Effector memory CD4-positive, alpha-beta T cell (primary cell): ENCODE measurements around the gene CELF2.

Source experiments
- DNase-seq, 3 donors: peaks; one replicate each; pipeline ENCODE4 v3.0.0-alpha.2; 2020
- H3K27ac ChIP-seq: 2 replicates; pipeline ENCODE4 v1.7.0; 2013; ENCODE audit warnings: mild to moderate bottlenecking, low read length, moderate library complexity; ENCODE audit not compliant: insufficient read depth, poor library complexity, severe bottlenecking
- H3K27me3 ChIP-seq: replicated peaks from 2 replicates; pipeline ENCODE4 v1.7.0; 2013; ENCODE audit warnings: mild to moderate bottlenecking, low read length; ENCODE audit not compliant: insufficient read depth, control insufficient read depth, poor library complexity, severe bottlenecking
- H3K36me3 ChIP-seq: 2 replicates; pipeline ENCODE4 v1.7.0; 2013; ENCODE audit warnings: mild to moderate bottlenecking, low read length, moderate library complexity; ENCODE audit not compliant: control insufficient read depth, insufficient read depth
- H3K4me1 ChIP-seq: 2 replicates; pipeline ENCODE4 v1.7.0; 2013; ENCODE audit warnings: low read length, mild to moderate bottlenecking; ENCODE audit not compliant: control insufficient read depth, insufficient read depth, poor library complexity, severe bottlenecking
- H3K4me3 ChIP-seq: 2 replicates; pipeline ENCODE4 v1.7.0; 2013; ENCODE audit warnings: low read length, low read depth, mild to moderate bottlenecking; ENCODE audit not compliant: insufficient read depth, poor library complexity, severe bottlenecking
- H3K9me3 ChIP-seq: 2 replicates; pipeline ENCODE4 v1.7.0; 2013; ENCODE audit warnings: mild to moderate bottlenecking, low read length, moderate library complexity; ENCODE audit not compliant: control insufficient read depth

The CELF2 gene

DNA sequence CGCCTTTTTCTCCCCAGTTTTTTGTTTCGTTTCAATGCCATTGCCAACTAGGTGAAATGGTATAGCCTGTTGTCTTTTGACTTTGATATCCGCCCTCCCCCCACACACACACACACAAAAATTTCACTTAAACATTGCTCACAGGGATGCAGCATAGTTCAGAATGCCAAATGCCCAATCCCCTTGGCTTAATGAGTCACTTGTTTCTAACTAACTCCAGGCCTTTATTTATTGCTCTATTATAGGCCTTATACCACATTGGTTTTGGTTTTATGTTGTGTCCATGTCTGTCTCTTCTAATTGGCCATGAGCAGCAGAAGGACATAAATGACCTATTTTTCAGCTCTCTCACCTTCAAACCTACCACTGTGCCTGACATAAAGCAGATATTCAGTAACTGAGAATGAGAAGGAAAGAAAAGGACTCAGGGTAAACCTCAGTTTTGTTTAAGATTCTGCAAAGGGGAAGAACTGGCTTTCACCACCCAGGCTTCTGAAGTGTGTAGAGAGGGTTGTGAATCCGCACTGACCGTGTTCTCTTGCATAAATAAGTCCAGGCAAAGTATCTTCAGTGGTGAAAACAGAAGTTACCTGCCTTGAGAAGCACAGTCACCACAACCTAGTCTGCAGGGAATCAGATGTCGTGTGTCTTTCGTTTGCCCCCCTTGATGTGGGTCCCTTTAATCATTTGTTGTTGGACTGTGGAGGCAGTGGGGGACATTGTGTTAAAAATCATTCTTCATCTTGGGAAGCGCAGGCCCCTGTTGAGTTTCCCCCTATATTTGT, 139.8 kb downstream of the CELF2 start:
- Histone ChIP-seq H3K27ac (no peak overlapping the region), H3K27me3 (no peaks in the 10 kb centered on the region), H3K9me3 (no peaks in the 10 kb centered on the region), H3K36me3 (no peaks in the 10 kb centered on the region), H3K4me1 (peaks cover 64% of the 10 kb centered on the region), H3K4me3 (no peak overlapping the region)
- no peak for DNase-seq

DNA sequence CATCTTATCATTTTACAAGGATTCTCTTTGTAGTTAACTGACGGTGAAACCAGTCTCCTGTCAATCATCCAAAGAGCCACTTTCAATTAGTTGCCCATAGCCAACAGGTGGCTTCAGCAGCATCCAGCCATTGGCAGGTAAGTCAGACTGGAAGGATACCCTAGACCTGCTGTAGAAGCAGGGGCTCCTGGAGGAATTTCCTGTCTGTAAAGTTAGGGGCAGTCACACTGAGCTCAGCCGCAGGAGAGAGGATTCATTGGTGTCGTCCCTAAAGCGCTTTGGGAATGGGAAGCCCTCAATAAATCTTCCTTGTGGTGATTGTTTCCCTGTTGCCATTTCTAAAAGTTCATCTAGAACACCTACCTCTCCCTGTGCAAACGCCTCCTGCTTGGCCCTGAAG, 140.4 kb downstream of the CELF2 start:
- peaks cover 63% of the 10 kb centered on the region for H3K4me1 ChIP-seq
- no peak for DNase-seq
- H3K36me3 ChIP-seq, result no peaks in the 10 kb centered on the region
- no peak overlapping the region for H3K4me3 ChIP-seq
- H3K9me3 ChIP-seq, result no peaks in the 10 kb centered on the region
- H3K27ac ChIP-seq, result no peak overlapping the region
- no peaks in the 10 kb centered on the region for H3K27me3 ChIP-seq

DNA sequence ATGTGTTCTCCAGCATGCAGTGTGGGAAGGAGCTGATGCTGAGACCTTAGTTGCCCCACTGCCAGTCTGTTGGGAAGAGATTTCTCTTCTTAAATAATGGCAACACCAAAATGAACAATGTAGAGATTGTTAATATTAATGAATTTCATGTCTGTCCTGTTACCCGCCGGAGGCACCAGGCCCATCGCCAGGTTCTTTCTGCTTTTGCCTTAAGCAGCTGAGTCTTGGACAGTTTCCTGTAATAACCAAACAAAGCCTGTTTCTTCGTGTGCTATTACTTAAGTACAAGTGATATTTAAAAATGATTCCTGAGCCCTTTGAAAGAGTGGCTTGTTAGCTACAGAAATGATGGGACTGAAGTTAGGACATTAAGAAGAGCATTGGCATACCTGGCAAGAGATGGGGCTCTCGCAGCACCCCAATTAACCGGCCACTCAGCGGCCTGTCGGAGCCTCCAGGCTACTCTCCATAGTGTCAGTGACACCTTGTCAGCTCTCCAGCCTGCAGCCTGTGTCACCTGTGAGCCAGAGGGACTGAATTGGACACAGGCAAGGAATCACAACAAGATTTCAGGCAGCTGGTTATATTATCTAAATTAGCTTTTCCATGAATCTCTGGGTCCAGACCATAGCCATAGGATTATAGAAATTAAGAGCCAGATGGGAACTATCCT, 142.0 kb downstream of the CELF2 start:
- no peaks in the 10 kb centered on the region for H3K9me3 ChIP-seq
- H3K36me3 ChIP-seq, result no peaks in the 10 kb centered on the region
- no peaks in the 10 kb centered on the region for H3K27me3 ChIP-seq
- H3K4me3 ChIP-seq, result no peak overlapping the region
- H3K4me1 ChIP-seq, result peaks cover 60% of the 10 kb centered on the region
- no peak overlapping the region for H3K27ac ChIP-seq
- no peak for DNase-seq

DNA sequence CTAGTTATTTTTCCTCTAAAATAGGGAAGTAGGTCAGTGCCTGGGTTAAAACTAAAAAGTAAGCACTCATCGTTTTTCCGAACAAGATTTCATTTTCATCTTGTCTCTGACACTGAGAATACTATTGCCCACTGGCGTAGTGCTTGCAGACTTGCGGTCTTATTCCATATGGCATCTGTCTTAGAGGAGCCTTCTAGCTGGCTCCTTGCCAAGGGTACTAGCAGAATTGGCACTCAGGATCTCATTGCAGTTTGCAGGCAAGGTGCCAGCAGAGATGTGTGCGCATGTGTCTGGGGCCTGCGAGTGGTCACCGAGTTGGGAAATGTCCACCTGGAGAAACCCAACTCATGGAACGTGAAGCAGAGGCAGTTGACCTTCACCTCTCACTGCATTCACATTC, 143.4 kb downstream of the CELF2 start:
- no peak for DNase-seq
- H3K4me3 ChIP-seq, result no peak overlapping the region

DNA sequence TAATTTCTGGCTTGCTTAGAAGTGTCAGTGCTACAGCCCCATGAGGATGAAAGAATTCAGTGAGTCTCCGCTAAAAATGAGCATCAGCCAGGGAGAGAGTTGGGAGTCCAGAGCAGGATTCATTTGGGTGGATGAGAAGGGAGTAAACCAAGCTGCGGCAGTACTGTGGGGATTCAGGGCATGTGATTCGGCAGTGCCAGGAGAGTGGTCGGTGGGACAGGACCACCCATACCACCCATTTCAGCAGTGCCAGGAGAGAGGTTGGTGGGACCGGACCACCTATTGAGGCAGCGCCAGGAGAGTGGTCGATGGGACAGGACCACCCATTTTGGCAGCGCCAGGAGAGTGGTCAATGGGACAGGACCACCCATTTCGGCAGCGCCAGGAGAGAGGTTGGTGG, 144.2 kb downstream of the CELF2 start:
- no peaks in the 10 kb centered on the region for H3K36me3 ChIP-seq
- H3K27ac ChIP-seq, result peak overlapping the region; percentile 98
- no peaks in the 10 kb centered on the region for H3K9me3 ChIP-seq
- peaks cover 51% of the 10 kb centered on the region for H3K4me1 ChIP-seq
- DNase-seq, result no peak
- no peak overlapping the region for H3K4me3 ChIP-seq
- no peaks in the 10 kb centered on the region for H3K27me3 ChIP-seq

More for the DNA sequence above, 143.4 kb downstream of the CELF2 start:
- no peaks in the 10 kb centered on the region for H3K9me3 ChIP-seq
- H3K27ac ChIP-seq, result peak overlapping the region; percentile 98
- H3K4me1 ChIP-seq, result peaks cover 51% of the 10 kb centered on the region
- no peaks in the 10 kb centered on the region for H3K36me3 ChIP-seq
- H3K27me3 ChIP-seq, result no peaks in the 10 kb centered on the region

DNA sequence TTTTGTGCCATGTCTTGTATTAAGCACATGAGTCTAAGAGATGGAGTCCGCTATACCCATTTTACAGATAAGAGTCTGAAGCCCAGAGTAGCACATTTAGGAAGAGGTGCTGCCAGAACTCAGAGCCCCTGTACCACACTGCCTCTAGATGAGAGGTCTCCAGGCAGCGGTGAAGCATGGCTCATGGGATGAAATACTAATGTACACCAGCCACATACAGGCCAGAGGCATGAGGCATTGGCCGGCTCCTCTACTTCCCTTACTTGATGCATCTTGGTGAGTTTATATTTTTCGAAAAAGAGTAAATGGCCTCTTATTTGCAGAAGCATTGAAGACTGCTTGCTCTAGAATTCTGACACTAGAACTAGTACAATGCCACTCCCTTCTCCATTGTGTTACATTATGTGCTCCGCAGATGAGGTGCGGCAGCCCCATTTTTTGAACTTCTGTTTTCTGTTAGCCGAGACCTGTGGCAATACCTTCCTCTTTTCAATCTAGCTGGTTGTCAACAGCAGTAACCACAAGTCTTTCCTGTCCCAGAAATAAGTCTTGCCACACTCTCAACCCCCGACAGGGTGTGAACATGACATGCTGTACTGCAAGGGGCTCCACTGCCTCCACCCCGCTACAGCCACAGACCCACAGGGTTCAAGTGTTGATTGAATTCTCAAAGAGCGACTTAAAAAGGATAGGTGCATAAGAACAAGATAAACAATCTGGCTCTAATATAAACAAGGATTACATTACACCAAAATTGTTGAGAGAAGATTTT, 145.3 kb downstream of the CELF2 start:
- peaks cover 54% of the 10 kb centered on the region for H3K4me1 ChIP-seq
- no peaks in the 10 kb centered on the region for H3K27me3 ChIP-seq
- no peaks in the 10 kb centered on the region for H3K9me3 ChIP-seq
- H3K4me3 ChIP-seq, result peak overlapping the region; percentile 94
- peak; percentile 63 to 78 (median 70) for DNase-seq
- H3K27ac ChIP-seq, result peak overlapping the region; percentile 98
- no peaks in the 10 kb centered on the region for H3K36me3 ChIP-seq

DNA sequence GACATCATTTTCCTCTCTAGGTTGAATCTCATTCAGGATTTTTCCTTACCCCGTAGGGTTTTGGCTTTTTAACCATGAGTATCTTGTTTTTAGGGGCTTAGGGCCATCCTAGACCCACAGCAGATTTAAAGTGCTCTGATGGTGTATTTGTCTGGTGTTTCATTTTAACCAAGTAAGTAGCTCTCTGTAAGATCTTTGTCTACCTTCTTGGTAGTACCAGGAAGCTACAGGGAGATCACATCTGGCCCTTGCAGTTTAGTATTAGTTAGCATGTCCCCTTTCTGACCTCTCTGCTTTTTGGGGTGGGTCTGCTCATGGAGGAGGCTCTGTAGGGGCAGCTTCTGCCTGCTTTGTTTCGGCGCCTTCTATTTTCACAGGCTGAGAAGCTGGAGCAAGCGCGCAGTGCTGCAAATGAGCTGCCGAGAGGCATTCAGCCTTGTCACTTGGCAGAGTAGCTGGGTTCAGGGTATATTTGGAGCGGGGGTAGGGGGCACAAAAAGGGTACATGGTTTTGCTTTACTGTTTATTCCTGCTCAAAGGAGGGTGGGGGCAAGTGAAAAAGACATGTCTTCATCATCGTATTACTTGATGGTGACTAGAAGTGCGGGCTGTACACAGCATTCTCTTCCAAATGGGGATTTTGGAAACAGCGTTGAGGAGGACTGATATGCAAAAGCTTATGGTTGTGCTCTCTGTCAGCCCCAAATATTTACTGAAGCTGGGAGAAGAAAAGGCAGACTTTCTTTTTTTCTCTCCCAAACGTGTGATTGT, 146.3 kb downstream of the CELF2 start:
- Histone ChIP-seq H3K4me1 (peaks cover 61% of the 10 kb centered on the region), H3K4me3 (peak overlapping the region; percentile 94), H3K36me3 (peaks cover 1% of the 10 kb centered on the region), H3K27me3 (no peaks in the 10 kb centered on the region), H3K27ac (peak overlapping the region; percentile 98), H3K9me3 (no peaks in the 10 kb centered on the region)
- DNase-seq, result no peak

DNA sequence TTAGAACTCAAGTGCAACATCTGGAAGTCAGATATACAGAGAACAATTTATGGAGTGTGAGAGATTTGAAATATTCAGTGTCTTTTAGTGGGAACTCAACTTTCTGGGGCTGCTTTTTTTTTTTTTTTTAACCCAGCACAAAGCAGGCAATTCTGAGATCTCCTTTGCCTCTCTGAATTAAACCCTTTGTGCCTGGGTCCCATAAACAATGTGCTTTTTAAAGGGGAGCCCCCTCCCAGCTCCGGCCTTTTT, 146.8 kb downstream of the CELF2 start:
- Histone ChIP-seq H3K9me3 (no peaks in the 10 kb centered on the region), H3K36me3 (peaks cover 3% of the 10 kb centered on the region), H3K4me1 (peaks cover 64% of the 10 kb centered on the region), H3K27ac (peak overlapping the region; percentile 98), H3K27me3 (no peaks in the 10 kb centered on the region), H3K4me3 (peak overlapping the region; percentile 94)
- DNase-seq, result no peak

DNA sequence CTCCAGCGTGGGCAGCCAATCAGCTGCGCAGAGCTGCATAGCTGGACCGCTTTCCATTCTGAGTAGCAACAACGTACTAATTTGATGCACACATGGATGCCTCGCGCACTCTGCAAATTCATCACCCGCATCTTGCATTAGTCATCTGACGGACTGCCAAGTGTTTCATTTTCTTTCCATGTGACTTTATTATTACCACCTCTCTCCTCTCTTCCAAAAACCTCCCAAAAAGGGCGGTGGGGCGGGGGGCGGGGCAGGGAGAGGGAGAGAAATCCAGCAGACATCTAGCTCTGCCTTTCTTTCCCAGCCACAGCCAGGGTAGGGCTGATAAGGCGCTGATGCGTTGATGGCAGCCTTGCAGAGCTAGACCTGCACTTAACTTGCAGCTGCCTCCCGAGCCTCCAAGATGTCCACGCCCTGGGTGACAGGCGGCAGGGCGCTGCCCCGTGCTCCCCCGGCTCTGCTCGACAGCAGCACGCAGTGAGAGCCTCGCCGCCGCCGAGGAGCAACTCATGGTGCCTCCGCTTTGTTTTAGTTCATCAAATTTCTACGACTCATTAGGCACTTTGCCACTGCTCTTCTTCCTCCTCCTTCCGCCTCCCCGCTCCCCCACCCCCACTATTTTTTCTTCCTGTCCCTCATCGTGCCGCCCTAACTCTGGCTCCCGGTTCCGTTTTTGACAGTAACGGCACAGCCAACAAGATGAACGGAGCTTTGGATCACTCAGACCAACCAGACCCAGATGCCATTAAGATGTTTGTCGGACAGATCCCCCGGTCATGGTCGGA, 147.3 kb downstream of the CELF2 start:
- DNase-seq, result peak; percentile 45 to 62 (median 46)
- peak overlapping the region; percentile 98 for H3K27ac ChIP-seq
- H3K4me3 ChIP-seq, result peak overlapping the region; percentile 94
- no peaks in the 10 kb centered on the region for H3K27me3 ChIP-seq
- no peaks in the 10 kb centered on the region for H3K9me3 ChIP-seq
- peaks cover 3% of the 10 kb centered on the region for H3K36me3 ChIP-seq
- H3K4me1 ChIP-seq, result peaks cover 64% of the 10 kb centered on the region
